ENCODE results near the gene NFATC2IP. TPM values are rescaled to one million over a fixed set of nuclear protein-coding genes. Genes with fewer than 3 reads are reported as not detected.

The NFATC2IP gene
- total and polyA plus RNA-seq, 4 donors = 5.8 to 17.6 (median 11.9) TPM

- WGBS = 91% methylated on average over 1 of the region's 1 CpG
- DNase-seq (ENCODE audit: low spot score) = no peak
- Histone ChIP-seq H3K9me3 (ENCODE audit: control insufficient read depth in 4 of 4, low read length in 3 of 4) (no peaks in the 10 kb centered on the region), H3K27me3 (ENCODE audit: control insufficient read depth in 4 of 4, insufficient read depth in 4 of 4, low read length in 3 of 4) (no peaks in the 10 kb centered on the region), H3K27ac (ENCODE audit: low read depth in 1 of 2, low read length in 2 of 2) (no peak overlapping the region), H3K9ac (ENCODE audit: low read depth in 1 of 2, low read length in 2 of 2) (no peak overlapping the region), H3K4me3 (ENCODE audit: low read depth in 1 of 3, low read length in 3 of 3) (no peak overlapping the region), H3K4me1 (ENCODE audit: control insufficient read depth in 4 of 4, insufficient read depth in 4 of 4, low read length in 3 of 4) (peaks cover 3 to 13% (median 9%) of the 10 kb centered on the region in 4 donors), H3K36me3 (ENCODE audit: control insufficient read depth in 4 of 4, insufficient read depth in 3 of 4, low read depth in 1 of 4, low read length in 3 of 4) (no peaks in the 10 kb centered on the region)
- TF ChIP-seq JUND (IDR thresholded peaks at IDR 0.05) (no peak), FOXA2 (IDR thresholded peaks at IDR 0.05) (no peak), EGR1 (IDR thresholded peaks at IDR 0.05; ENCODE audit: low read depth in 2 of 2) (no peak), HNF4G (IDR thresholded peaks at IDR 0.05) (no peak), YY1 (IDR thresholded peaks at IDR 0.05) (no peak), FOXA1 (IDR thresholded peaks at IDR 0.05) (no peak), RAD21 (IDR thresholded peaks at IDR 0.05) (no peak), RXRA (IDR thresholded peaks at IDR 0.05) (no peak), SP1 (IDR thresholded peaks at IDR 0.05) (no peak), GABPA (IDR thresholded peaks at IDR 0.05 in 1 of 2, conservative IDR thresholded peaks at IDR 0.05 in 1 of 2) (no peak), NR2F2 (IDR thresholded peaks at IDR 0.05) (no peak), HNF4A (conservative IDR thresholded peaks at IDR 0.05) (no peak), REST (IDR thresholded peaks at IDR 0.05) (no peak), ATF3 (IDR thresholded peaks at IDR 0.05) (no peak), MAX (IDR thresholded peaks at IDR 0.05) (no peak), TAF1 (conservative IDR thresholded peaks at IDR 0.05) (no peak)
- TF ChIP-seq, protein P1, sequence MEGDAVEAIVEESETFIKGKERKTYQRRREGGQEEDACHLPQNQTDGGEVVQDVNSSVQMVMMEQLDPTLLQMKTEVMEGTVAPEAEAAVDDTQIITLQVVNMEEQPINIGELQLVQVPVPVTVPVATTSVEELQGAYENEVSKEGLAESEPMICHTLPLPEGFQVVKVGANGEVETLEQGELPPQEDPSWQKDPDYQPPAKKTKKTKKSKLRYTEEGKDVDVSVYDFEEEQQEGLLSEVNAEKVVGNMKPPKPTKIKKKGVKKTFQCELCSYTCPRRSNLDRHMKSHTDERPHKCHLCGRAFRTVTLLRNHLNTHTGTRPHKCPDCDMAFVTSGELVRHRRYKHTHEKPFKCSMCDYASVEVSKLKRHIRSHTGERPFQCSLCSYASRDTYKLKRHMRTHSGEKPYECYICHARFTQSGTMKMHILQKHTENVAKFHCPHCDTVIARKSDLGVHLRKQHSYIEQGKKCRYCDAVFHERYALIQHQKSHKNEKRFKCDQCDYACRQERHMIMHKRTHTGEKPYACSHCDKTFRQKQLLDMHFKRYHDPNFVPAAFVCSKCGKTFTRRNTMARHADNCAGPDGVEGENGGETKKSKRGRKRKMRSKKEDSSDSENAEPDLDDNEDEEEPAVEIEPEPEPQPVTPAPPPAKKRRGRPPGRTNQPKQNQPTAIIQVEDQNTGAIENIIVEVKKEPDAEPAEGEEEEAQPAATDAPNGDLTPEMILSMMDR (IDR thresholded peaks at IDR 0.05; ENCODE audit: low read depth, low read length, missing input control) = no peak
- TF ChIP-seq, protein P2, sequence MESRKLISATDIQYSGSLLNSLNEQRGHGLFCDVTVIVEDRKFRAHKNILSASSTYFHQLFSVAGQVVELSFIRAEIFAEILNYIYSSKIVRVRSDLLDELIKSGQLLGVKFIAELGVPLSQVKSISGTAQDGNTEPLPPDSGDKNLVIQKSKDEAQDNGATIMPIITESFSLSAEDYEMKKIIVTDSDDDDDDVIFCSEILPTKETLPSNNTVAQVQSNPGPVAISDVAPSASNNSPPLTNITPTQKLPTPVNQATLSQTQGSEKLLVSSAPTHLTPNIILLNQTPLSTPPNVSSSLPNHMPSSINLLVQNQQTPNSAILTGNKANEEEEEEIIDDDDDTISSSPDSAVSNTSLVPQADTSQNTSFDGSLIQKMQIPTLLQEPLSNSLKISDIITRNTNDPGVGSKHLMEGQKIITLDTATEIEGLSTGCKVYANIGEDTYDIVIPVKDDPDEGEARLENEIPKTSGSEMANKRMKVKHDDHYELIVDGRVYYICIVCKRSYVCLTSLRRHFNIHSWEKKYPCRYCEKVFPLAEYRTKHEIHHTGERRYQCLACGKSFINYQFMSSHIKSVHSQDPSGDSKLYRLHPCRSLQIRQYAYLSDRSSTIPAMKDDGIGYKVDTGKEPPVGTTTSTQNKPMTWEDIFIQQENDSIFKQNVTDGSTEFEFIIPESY (IDR thresholded peaks at IDR 0.05) = no peak
Observed at GRCh38 chr16:28927815-28928214, 22.9 kb upstream of the NFATC2IP start.

All from liver (tissue), 9 donors.